Activated CD4-positive, alpha-beta T cell treated with anti-CD3 and anti-CD28 coated beads, Interleukin-2, amount 50 U/mL, for 4 hours (primary cell): Measurements from ENCODE around the gene LPCAT2.
"Not testable (repeated sequence)": the region's sequence is repeated elsewhere in the genome, so short reads cannot be mapped to it uniquely, and the experiment has no call there.

Experiments used
- DNase-seq, 2 experiments: peaks; one replicate each; pipeline ENCODE4 v3.0.0-alpha.2; 2020

LPCAT2 gene

DNA sequence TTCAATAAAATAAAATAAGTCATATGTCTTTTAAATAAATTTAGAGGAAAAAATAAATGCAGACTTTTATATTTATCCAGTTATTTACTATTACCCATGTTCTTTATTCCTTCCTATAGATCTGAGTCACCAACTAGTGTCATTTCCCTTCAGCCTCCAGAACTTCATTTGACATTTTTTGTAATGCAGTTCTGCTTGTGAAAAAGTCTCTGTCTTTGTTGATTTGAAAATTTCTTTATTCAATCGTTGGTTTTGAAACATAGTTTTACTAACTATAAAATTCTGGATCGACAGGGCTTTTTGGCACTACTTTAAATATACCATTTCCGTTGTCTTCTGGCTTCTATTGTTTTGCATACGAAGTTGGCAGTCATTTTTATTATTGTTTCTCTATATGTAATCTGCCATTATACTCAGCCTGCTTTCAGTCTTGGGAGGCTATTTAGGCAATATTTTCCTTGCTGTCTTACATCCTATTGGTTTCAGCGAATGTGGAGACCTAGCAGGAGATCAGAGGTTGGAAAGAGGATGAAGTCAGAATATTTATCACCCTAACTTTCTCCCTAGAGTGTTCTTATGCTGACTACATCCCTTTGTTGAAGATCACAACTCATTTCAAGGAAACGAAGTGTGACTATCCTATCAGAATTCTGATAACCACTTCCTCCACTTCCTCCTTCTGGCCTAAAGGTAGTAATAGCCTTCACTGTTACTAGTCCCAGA lies 104.9 kb downstream of the LPCAT2 start:
- DNase-seq: no peak

DNA sequence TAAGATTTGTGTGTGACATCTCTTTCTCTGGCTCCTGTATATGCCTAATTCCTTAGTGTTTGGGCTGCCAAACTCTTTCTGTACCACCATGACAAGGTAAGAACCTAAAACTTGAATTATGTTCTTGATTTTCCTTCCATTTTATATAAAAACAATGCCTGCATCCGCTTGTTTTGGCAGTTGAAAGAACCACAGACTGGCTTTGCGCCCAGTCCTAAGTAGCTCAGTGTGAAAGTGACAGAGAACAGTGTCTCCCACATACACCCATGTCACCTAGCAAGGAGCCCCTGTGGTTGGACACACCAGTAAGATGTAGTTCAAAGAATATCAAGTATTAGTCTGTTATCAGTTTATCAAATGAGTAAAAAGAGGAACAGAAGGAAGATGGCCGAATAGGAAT lies 106.2 kb downstream of the LPCAT2 start:
- DNase-seq: no peak

GRCh38 chr16:55615670-55616069 lies 106.8 kb downstream of the LPCAT2 start:
- DNase-seq: not testable (repeated sequence)

DNA sequence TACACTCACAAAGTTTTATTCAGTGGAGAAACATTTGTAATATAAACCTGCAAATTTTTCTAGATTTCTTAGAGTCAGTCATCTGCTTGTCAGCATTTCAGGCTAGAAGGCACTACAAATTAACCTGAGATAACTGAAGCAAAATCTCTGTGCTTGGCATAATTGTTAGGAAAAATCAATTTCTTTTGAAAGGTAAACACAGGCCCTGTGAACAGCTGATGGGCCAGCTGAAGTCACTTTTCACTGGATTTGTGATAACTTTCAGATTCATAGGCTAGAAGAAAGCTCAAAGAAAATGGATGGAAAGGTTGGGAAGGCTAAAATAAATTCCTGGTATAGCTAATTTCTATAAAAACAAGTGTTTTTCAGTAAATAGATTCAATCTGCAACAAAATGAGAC lies 112.9 kb downstream of the LPCAT2 start:
- DNase-seq: no peak

DNA sequence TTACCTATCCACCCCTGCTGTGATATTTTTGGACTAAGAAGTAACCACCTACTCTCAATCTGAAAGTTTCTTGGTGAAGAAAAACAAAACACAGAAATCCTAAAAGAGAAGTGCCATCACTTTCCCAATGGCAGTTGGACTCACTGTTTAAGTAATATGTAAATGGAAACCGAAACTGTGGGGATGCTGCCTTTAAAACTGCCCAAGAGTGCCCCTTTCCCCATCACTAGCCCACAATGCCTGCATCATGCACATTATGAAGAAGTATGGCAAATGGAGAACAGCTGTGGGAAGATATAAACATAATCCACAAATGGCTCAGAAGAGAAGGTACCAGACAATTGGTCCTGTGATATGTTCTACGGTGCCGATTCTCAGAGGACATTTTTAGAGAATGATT lies 113.4 kb downstream of the LPCAT2 start:
- DNase-seq: no peak

DNA sequence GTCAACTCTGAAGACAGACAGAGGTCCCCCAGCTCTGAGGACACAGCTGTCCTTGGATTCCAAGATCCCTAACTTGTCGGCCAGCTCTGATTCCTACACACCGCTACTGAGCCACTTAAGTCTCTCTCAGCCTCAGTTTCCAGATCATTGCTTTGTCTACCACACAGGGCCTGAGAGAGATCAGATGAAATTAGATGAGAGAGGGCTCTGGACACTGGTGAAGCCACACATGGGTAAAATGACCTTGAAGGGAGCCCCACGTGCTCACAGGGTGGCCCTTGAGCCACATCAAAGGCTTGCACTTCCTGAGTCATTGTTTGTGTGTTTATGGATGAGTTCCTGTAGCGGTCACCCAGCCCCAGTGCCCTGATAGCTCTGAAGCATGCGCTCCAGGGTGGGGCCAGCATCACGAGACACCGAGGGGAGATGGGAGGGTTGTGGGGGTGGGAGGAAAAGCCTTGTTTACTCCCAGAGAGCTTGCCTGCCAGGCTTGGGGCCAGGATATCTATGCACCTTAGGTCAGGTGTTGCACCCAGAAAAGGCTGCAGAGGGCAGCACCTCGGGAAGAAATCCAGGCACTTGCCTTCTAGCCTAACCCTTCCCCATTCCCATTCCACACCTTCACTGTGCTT lies 114.2 kb downstream of the LPCAT2 start:
- no peak for DNase-seq

- no peak for DNase-seq
These were observed 114.8 kb downstream of the LPCAT2 start for GRCh38 chr16:55623640-55624039.

- no peak for DNase-seq
These were observed 115.8 kb downstream of the LPCAT2 start for GRCh38 chr16:55624696-55625095.

- DNase-seq: no peak
These were observed 117.0 kb downstream of the LPCAT2 start for GRCh38 chr16:55625843-55626242.

GRCh38 chr16:55628306-55628968 lies 119.6 kb downstream of the LPCAT2 start:
- DNase-seq: no peak

DNA sequence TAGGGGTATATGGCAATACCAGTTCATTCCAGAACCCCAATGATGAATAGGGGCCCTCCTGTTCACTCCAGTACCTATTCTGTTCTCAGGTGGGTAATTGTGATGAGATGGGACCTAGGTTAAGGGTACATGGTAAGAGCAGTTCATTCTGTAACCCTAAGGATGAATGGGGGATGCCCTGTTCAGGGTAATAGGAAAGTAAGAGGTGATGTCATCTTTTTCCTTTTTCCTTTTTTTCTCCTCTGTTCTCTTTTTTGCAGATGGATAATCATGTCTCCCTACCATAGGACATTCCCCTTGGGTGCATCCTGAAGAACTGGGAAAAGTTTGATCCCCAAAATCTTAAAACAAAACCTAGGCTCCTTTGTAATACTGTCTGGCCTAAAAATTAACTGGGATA lies 121.9 kb downstream of the LPCAT2 start:
- no peak for DNase-seq

GRCh38 chr16:55632259-55632658 lies 123.4 kb downstream of the LPCAT2 start:
- no peak for DNase-seq

DNA sequence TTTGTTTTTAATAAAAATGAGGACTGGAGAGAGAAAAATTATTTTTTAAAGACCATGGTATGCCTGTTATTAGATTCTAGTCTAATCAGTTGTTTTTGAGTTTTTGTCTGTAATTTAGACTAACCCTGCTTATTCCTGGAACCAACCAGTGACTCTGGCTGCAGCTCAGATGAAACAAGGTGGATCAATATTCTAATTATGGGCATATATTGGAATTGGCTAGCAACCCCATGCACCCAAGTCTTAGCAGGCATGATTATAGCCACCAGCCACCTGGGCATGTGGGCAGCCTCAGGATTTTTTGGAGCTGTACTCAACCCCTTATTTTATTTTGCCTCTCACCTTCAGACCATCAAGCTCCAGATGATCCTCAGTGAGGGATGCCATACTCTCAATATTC lies 125.3 kb downstream of the LPCAT2 start:
- no peak for DNase-seq
